Keratinocyte (primary cell): ENCODE measurements around the gene SULT1C2. TPM values are rescaled to one million over a fixed set of nuclear protein-coding genes. Genes with fewer than 3 reads are reported as not detected.

ENCODE experiments used
- DNase-seq: peaks from one replicate; pipeline ENCODE4 v3.0.0-alpha.2; 2011; ENCODE audit warnings: low read depth, missing footprints, low spot score
- FAIRE-seq: peaks from 2 replicates; lab custom pipeline; 2011; peaks lifted over from hg19 to GRCh38; lab: Jason Lieb, UNC
- H2AFZ ChIP-seq: 2 replicates; pipeline ENCODE4 v1.6.0; 2012; ENCODE audit warnings: low read length, control low read depth, inconsistent platforms; ENCODE audit not compliant: control insufficient read depth
- H3K27ac ChIP-seq: 2 replicates; pipeline ENCODE4 v1.5.1; 2011; ENCODE audit warnings: low read length; ENCODE audit not compliant: control insufficient read depth, insufficient read depth
- H3K27me3 ChIP-seq: 3 replicates; pipeline ENCODE4 v1.6.0; 2011; ENCODE audit warnings: low read length; ENCODE audit not compliant: control insufficient read depth, insufficient read depth; ENCODE audit errors: extremely low read depth
- H3K36me3 ChIP-seq, 2 experiments: 2 replicates in 1 of 2; 3 replicates in 1 of 2; pipeline ENCODE4 v1.5.1; 2011; ENCODE audit warnings: low read length in 2 of 2, mild to moderate bottlenecking in 1 of 2; ENCODE audit not compliant: control insufficient read depth in 2 of 2, insufficient read depth in 2 of 2; ENCODE audit errors: extremely low read depth in 1 of 2
- H3K4me1 ChIP-seq: 3 replicates; pipeline ENCODE4 v1.5.1; 2011; ENCODE audit warnings: low read length; ENCODE audit not compliant: control insufficient read depth, insufficient read depth; ENCODE audit errors: extremely low read depth
- H3K4me2 ChIP-seq: 3 replicates; pipeline ENCODE4 v1.6.0; 2011; ENCODE audit warnings: low read depth, low read length; ENCODE audit not compliant: control insufficient read depth, insufficient read depth; ENCODE audit errors: extremely low read depth
- H3K4me3 ChIP-seq, 3 experiments: fragments of 200-600 bp in 1 of 3; sonication (generic) in 1 of 3; 2 replicates in 2 of 3; 3 replicates in 1 of 3; pipeline ENCODE4 v1.5.1; 2011 to 2016; ENCODE audit warnings: low read length in 3 of 3, mild to moderate bottlenecking in 3 of 3, control low read depth in 2 of 3, inconsistent platforms in 1 of 3, low read depth in 1 of 3, mixed read lengths in 1 of 3, mixed run types in 1 of 3, moderate library complexity in 1 of 3; ENCODE audit not compliant: control insufficient read depth in 2 of 3, insufficient read depth in 2 of 3; ENCODE audit errors: extremely low read depth in 1 of 3
- H3K79me2 ChIP-seq: 2 replicates; pipeline ENCODE4 v1.6.0; 2012; ENCODE audit warnings: low read length; ENCODE audit not compliant: control insufficient read depth, insufficient read depth
- H3K9ac ChIP-seq: 3 replicates; pipeline ENCODE4 v1.6.0; 2011; ENCODE audit warnings: low read length; ENCODE audit not compliant: control insufficient read depth, insufficient read depth; ENCODE audit errors: extremely low read depth
- H3K9me1 ChIP-seq: 3 replicates; pipeline ENCODE4 v1.6.0; 2011; ENCODE audit warnings: low read length; ENCODE audit not compliant: control insufficient read depth, insufficient read depth; ENCODE audit errors: extremely low read depth
- H3K9me3 ChIP-seq: 2 replicates; pipeline ENCODE4 v1.5.1; 2012; ENCODE audit warnings: low read depth, low read length; ENCODE audit not compliant: control insufficient read depth
- H4K20me1 ChIP-seq: 3 replicates; pipeline ENCODE4 v1.6.0; 2011; ENCODE audit warnings: low read length; ENCODE audit not compliant: control insufficient read depth, insufficient read depth; ENCODE audit errors: extremely low read depth
- CTCF ChIP-seq, 3 experiments: IDR thresholded peaks in 1 of 3; conservative IDR thresholded peaks in 1 of 3; optimal IDR thresholded peaks in 1 of 3; 2 replicates in 2 of 3; 3 replicates in 1 of 3; pipeline versions ENCODE3 to v1.5.1; 2011; ENCODE audit warnings: low read length in 3 of 3, mild to moderate bottlenecking in 3 of 3, moderate library complexity in 2 of 3, control low read depth in 1 of 3, inconsistent platforms in 1 of 3; ENCODE audit not compliant: insufficient read depth in 2 of 3; ENCODE audit errors: extremely low read depth in 1 of 3
- EZH2 ChIP-seq: IDR thresholded peaks from one replicate; pipeline ENCODE4 v1.6.1; 2012; ENCODE audit warnings: inconsistent platforms, mild to moderate bottlenecking, low read length, moderate library complexity
- dilution Hi-C: fragments of 300-500 bp; cut with MboI; formaldehyde crosslinking; loops from one replicate; pipeline ENCODE4 v1.7.0; 2020; ENCODE audit warnings: low sequenced_read_pairs; ENCODE audit not compliant: extremely low pct_ligation_motif_present
- polyA plus RNA-seq, 5 experiments: library from polyadenylated mRNA; depleted of rRNA in 3 of 5; stranded (reverse) in 3 of 5; stranded (forward) in 1 of 5; unstranded in 1 of 5; fragments of >200 nt; gene quantifications; 1 replicate in 1 of 5; 2 replicates in 3 of 5; 3 replicates in 1 of 5; pipeline versions ENCODE4 v1.2.1 to v1.2.3, GENCODE V29; 2011 to 2012; ENCODE audit warnings: missing spikeins in 2 of 5, low read depth in 1 of 5, low replicate concordance in 1 of 5

SULT1C2 gene
- polyA plus RNA-seq, 1 donor (not counting 4 experiments of a cell fraction or from before 2014, with no cell fraction given): not detected

GRCh38 chr2:108287169-108287568 is 1.5 kb upstream of the SULT1C2 start:
- H3K9me1 ChIP-seq: no peaks in the 10 kb centered on the region
- no peaks in the 10 kb centered on the region for H3K79me2 ChIP-seq
- FAIRE-seq (no peak), DNase-seq (no peak)
- H4K20me1 ChIP-seq: no peaks in the 10 kb centered on the region
- H3K4me2 ChIP-seq: no peak overlapping the region
- no peaks in the 10 kb centered on the region for H3K36me3 ChIP-seq
- H3K4me1 ChIP-seq: no peaks in the 10 kb centered on the region
- no peak overlapping the region for H3K9ac ChIP-seq
- no peak overlapping the region for H3K4me3 ChIP-seq
- TF ChIP-seq EZH2 (no peak), CTCF (optimal IDR thresholded peaks at IDR 0.05 in 1 of 3, IDR thresholded peaks at IDR 0.05 in 1 of 3, conservative IDR thresholded peaks at IDR 0.05 in 1 of 3; ENCODE audit: extremely low read depth in 1 of 3, insufficient read depth in 2 of 3, low read length in 3 of 3) (no peak)
- H3K27ac ChIP-seq: no peak overlapping the region
- H3K27me3 ChIP-seq: no peaks in the 10 kb centered on the region
- dilution Hi-C loops: no loop called here
- no peak overlapping the region for H2AFZ ChIP-seq
- no peaks in the 10 kb centered on the region for H3K9me3 ChIP-seq

- Histone ChIP-seq H3K9me3 (no peaks in the 10 kb centered on the region), H3K36me3 (no peaks in the 10 kb centered on the region), H3K4me1 (peaks cover 17% of the 10 kb centered on the region), H3K9ac (no peak overlapping the region), H3K4me3 (no peak overlapping the region), H3K27me3 (no peaks in the 10 kb centered on the region), H3K4me2 (no peak overlapping the region), H4K20me1 (no peaks in the 10 kb centered on the region), H3K9me1 (no peaks in the 10 kb centered on the region), H3K27ac (no peak overlapping the region), H2AFZ (no peak overlapping the region), H3K79me2 (no peaks in the 10 kb centered on the region)
- dilution Hi-C loops: no loop called here
- no peak for DNase-seq
- no peak for TF ChIP-seq EZH2
- TF ChIP-seq CTCF (optimal IDR thresholded peaks at IDR 0.05 in 1 of 3, IDR thresholded peaks at IDR 0.05 in 1 of 3, conservative IDR thresholded peaks at IDR 0.05 in 1 of 3; ENCODE audit: extremely low read depth in 1 of 3, insufficient read depth in 2 of 3, low read length in 3 of 3): no peak
- no peak for FAIRE-seq
These were observed 5.2 kb downstream of the SULT1C2 start for GRCh38 chr2:108293850-108294249.
